Fibroblast of lung (primary cell): ENCODE measurements around the gene SRPRB.

Source experiments
- EZH2 ChIP-seq: IDR thresholded peaks from 2 replicates; pipeline ENCODE4 v1.5.1; 2012; ENCODE audit warnings: low read length, control low read depth, mild to moderate bottlenecking; ENCODE audit errors: missing control alignments
- TF ChIP-seq, protein P1 (sequence below), 2 donors: IDR thresholded peaks in 1 of 2; conservative IDR thresholded peaks in 1 of 2; 1 replicate in 1 of 2; 2 replicates in 1 of 2; pipeline ENCODE4 v1.5.1; 2011 to 2012; ENCODE audit warnings: low read length in 2 of 2, control low read depth in 1 of 2, inconsistent platforms in 1 of 2, low read depth in 1 of 2, mild to moderate bottlenecking in 1 of 2

DNA sequence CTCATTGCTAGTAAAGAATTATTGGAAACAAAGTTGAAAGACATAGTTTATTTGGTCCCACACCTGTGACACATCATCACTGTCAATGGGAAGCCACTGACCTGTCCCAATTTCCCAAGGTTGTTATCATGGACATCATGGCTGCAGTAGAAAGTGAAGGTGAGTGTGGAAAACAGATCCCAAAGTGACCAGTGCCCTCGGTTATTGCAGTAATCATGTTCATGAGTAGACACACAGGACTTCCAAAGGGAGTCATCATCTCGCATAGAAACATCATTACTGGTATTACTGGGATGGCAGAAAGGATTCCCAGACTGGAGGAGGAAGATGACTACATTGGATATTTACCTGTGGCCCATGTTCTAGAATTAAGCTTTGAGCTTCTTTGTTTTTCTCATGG lies 44.7 kb upstream of the SRPRB start:
- TF ChIP-seq, protein P1, sequence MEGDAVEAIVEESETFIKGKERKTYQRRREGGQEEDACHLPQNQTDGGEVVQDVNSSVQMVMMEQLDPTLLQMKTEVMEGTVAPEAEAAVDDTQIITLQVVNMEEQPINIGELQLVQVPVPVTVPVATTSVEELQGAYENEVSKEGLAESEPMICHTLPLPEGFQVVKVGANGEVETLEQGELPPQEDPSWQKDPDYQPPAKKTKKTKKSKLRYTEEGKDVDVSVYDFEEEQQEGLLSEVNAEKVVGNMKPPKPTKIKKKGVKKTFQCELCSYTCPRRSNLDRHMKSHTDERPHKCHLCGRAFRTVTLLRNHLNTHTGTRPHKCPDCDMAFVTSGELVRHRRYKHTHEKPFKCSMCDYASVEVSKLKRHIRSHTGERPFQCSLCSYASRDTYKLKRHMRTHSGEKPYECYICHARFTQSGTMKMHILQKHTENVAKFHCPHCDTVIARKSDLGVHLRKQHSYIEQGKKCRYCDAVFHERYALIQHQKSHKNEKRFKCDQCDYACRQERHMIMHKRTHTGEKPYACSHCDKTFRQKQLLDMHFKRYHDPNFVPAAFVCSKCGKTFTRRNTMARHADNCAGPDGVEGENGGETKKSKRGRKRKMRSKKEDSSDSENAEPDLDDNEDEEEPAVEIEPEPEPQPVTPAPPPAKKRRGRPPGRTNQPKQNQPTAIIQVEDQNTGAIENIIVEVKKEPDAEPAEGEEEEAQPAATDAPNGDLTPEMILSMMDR (conservative IDR thresholded peaks at IDR 0.05 in 1 of 2, IDR thresholded peaks at IDR 0.05 in 1 of 2; ENCODE audit: low read depth in 1 of 2, low read length in 2 of 2), result no peak
- no peak for TF ChIP-seq EZH2
